Left ventricle myocardium inferior (tissue), 1 donor: ENCODE results near the gene IFIT2. TPM values are rescaled to one million over a fixed set of nuclear protein-coding genes. Genes with fewer than 3 reads are reported as not detected.
"Not testable (repeated sequence)": the region's sequence is repeated elsewhere in the genome, so short reads cannot be mapped to it uniquely, and the experiment has no call there.

Experiments
- DNase-seq: peaks from one replicate; pipeline ENCODE4 v3.0.0-alpha.2; 2020
- H3K27ac ChIP-seq: fragments of 200-600 bp; replicated peaks from 2 replicates; pipeline ENCODE4 v1.8.0; 2021
- H3K27me3 ChIP-seq: fragments of 200-600 bp; 2 replicates; pipeline ENCODE4 v1.8.0; 2021; ENCODE audit warnings: low read depth
- H3K36me3 ChIP-seq: fragments of 200-600 bp; 2 replicates; pipeline ENCODE4 v1.8.0; 2021
- H3K4me1 ChIP-seq: fragments of 200-600 bp; 2 replicates; pipeline ENCODE4 v1.8.0; 2021
- H3K4me3 ChIP-seq: fragments of 200-600 bp; 2 replicates; pipeline ENCODE4 v1.8.0; 2021; ENCODE audit warnings: mild to moderate bottlenecking, moderate library complexity
- H3K9me3 ChIP-seq: fragments of 200-600 bp; replicated peaks from 2 replicates; pipeline ENCODE4 v1.8.0; 2021
- CTCF ChIP-seq: fragments of 200-600 bp; IDR thresholded peaks from 2 replicates; pipeline ENCODE4 v1.8.0; 2021; ENCODE audit warnings: antibody characterized with exemption, mild to moderate bottlenecking, borderline replicate concordance
- intact Hi-C: fragments of 100-400 bp; cut with micrococcal nuclease; formaldehyde crosslinking; loops from one replicate; pipeline ENCODE4 v1.11.0; 2022
- total RNA-seq: library from RNA; stranded (reverse); fragmentation: NEBNext Ultra II Directional; extraction: Animal tissue kit (Norgen Biotek cat#: 25700); gene quantifications from one replicate; pipeline ENCODE4 v1.2.1, GENCODE V29; 2021
- donor health status: DM: no; HTN: yes; CAD: no; lungs with severe emphysema.

IFIT2 gene
- total RNA-seq, 1 donor from 2014 or later: 4.5 TPM

DNA sequence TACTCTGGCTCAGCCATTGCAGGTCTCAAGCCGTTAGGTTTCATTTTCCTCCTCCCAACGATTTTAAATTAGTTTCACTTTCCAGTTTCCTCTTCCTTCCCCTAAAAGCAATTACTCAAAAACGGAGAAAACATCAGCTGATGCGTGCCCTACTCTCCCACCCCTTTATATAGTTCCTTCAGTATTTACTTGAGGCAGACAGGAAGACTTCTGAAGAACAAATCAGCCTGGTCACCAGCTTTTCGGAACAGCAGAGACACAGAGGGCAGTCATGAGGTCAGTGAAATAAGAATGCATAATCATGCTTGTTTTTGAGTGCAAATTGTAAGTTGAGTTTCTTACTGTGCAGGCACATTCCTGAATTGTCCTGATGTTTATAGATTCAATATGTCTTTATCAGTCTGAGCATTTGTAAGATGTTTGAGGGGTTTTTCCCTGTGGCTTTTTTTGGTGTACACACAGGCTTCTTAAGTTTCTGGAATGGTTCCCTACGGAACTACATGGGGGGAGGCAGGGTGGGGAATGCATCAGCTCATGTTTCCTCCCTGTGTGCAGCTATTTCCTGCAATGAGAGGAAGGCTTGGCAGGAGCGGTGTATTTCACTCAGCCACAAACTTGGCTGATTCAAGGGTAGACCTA, 26.1 kb downstream of the IFIT2 start, which contains the start of gene IFIT3:
IFIT3 (plus strand) TSS at position 195 of the 639 bp plus-strand sequence; CDS start at position 272, 77 bp downstream.
- intact Hi-C loops: no loop called here

DNA sequence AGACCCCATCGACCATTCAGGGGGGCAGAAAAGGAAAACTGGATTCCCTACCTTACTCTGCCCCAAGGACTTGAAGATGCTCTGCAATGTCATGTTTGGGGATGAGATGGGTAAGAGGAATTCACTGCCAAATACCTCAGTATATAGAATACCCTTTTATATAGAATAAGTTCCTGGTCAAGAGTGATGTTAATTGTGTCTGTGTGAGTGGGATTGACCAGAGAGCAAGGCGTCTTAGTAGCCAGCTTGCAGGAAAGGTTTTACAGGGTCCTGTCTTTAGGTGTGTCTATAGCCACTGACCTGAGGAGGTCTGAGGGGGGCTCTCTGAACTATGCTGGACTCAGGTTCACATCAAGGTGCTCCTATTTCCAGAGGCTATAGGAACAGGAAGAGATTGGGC, 27.3 kb downstream of the IFIT2 start:
- H3K36me3 ChIP-seq: no peaks in the 10 kb centered on the region
- H3K27ac ChIP-seq: peak overlapping the region; percentile 90
- DNase-seq: no peak
- no peaks in the 10 kb centered on the region for H3K27me3 ChIP-seq
- intact Hi-C loops: no loop called here
- peaks cover 68% of the 10 kb centered on the region for H3K4me1 ChIP-seq
- H3K4me3 ChIP-seq: peak overlapping the region; percentile 61
- H3K9me3 ChIP-seq: no peaks in the 10 kb centered on the region
- no peak for TF ChIP-seq CTCF

More for the DNA sequence above, 26.1 kb downstream of the IFIT2 start, which contains the start of gene IFIT3:
- Histone ChIP-seq H3K27me3 (no peaks in the 10 kb centered on the region), H3K4me3 (peak within 1 kb of the TSS; percentile 61), H3K4me1 (peaks cover 55% of the 10 kb centered on the region), H3K36me3 (no peaks in the 10 kb centered on the region), H3K9me3 (no peaks in the 10 kb centered on the region), H3K27ac (peak within 1 kb of the TSS; percentile 90)
- DNase-seq: peak; percentile 64
- no peak for TF ChIP-seq CTCF

GRCh38 chr10:89330014-89330413, 28.2 kb downstream of the IFIT2 start:
- H3K27ac ChIP-seq: peak overlapping the region; percentile 90
- H3K4me3 ChIP-seq, intact Hi-C loops, H3K9me3 ChIP-seq, H3K27me3 ChIP-seq, DNase-seq, H3K36me3 ChIP-seq: not testable (repeated sequence)
- peaks cover 76% of the 10 kb centered on the region for H3K4me1 ChIP-seq

DNA sequence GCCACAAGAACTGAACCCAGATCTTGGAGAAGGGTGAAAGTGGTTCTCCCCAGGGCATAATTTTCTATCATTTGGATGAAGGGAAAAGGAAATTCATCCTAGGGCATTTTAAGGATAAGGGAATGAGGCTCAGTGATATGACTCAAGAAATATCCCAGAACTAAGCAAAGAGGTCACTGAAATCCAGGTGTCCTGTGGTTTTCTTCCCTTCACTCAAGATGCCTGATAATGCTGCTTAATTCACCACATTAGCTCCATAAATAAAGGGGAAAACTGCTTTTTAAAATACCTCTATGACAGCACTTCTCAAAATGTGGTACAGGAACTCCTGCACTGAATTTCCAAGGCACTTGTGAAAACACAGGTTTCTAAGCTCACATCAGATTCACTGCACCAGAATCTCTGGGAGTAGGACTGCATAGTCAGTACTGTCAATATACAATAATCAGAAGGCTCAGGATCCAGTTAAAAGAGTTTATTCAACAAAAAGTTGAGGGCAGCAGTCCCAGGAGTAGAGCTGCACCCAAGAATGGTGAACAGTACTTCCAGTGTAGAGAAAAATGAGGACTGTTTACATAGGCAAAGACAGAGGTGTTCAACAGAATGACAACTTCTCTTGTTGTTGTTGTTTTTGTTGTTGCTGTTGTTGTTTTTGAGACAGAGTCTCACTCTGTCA, 28.8 kb downstream of the IFIT2 start:
- peak overlapping the region; percentile 90 for H3K27ac ChIP-seq
- H3K9me3 ChIP-seq: no peaks in the 10 kb centered on the region
- H3K27me3 ChIP-seq: no peaks in the 10 kb centered on the region
- peaks cover 82% of the 10 kb centered on the region for H3K4me1 ChIP-seq
- H3K4me3 ChIP-seq: no peak overlapping the region
- no peak for DNase-seq
- intact Hi-C loops: no loop called here
- no peaks in the 10 kb centered on the region for H3K36me3 ChIP-seq
- no peak for TF ChIP-seq CTCF

DNA sequence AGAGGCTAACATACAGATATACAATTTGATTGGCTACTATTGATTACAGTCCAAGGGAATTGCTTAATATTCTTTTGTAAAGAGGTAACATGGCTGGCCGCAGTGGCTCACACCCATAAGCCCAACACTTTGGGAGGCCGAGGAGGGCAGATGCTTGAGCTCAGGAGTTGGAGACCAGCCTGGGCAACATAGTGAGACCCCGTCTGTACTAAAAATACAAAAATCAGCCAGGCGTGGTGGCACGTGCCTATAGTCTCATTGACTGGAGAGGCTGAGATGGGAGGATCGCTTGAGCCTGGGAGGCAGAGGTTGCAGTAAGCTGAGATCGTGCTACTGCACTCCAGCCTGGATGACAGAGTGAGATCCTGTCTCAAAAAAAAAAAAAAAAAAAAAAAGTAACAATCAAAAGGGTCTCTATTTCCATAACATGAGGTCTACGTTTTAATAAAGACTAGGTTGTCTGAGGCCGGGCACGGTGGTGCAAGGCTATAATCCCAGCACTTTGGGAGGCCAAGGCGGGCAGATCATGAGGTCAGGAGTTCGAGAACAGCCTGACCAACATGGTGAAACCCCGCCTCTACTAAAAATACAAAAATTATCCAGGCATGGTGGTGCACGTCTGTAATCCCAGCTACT, 29.8 kb downstream of the IFIT2 start:
- peak overlapping the region; percentile 90 for H3K27ac ChIP-seq
- DNase-seq, H3K9me3 ChIP-seq, H3K27me3 ChIP-seq, H3K36me3 ChIP-seq, intact Hi-C loops: not testable (repeated sequence)
- H3K4me1 ChIP-seq: peaks cover 91% of the 10 kb centered on the region
- H3K4me3 ChIP-seq: peak overlapping the region; percentile 64

DNA sequence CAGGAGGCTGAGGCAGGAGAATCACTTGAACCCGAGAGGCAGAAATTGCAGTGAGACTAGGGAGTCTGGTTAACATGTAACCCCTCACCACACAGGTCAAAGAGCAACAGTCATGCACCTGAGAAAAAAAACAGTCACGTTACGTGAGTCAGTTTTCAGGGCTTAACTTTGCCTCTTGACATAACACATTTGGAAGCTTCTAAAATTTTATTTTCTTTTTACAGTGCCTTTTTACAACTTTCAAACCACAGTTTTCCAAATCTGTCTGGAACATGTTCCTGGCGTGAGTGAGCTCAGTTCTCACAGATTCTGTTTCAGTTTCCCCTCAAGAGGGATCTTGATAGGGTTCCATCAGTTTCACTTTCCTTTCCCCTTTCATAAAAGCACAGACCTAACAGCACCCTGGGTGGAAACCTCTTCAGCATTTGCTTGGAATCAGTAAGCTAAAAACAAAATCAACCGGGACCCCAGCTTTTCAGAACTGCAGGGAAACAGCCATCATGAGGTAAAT, 30.3 kb downstream of the IFIT2 start:
- Histone ChIP-seq H3K9me3 (no peaks in the 10 kb centered on the region), H3K4me3 (peak overlapping the region; percentile 64), H3K36me3 (no peaks in the 10 kb centered on the region), H3K4me1 (peaks cover 91% of the 10 kb centered on the region), H3K27me3 (no peaks in the 10 kb centered on the region), H3K27ac (peak overlapping the region; percentile 90)
- TF ChIP-seq CTCF: no peak
- intact Hi-C loops: no loop called here
- no peak for DNase-seq
